Body of pancreas (tissue), 4 donors: ENCODE measurements around the gene ADAMTS17. TPM values are rescaled to one million over a fixed set of nuclear protein-coding genes. Genes with fewer than 3 reads are reported as not detected.

Source experiments
- ATAC-seq: fragments of 150-250 bp; one replicate; pipeline ENCODE4 v1.9.1; 2016
- DNase-seq, 4 donors: peaks; one replicate each; pipeline ENCODE4 v3.0.0-alpha.2; 2019
- H3K27ac ChIP-seq, 4 donors: fragments of 200-600 bp; sonication (generic); 1 replicate in 3 of 4; 2 replicates in 1 of 4; pipeline versions ENCODE4 v1.5.1 to v1.6.1; 2016 to 2019; ENCODE audit warnings: mild to moderate bottlenecking in 1 of 4, mixed read lengths in 1 of 4, moderate library complexity in 1 of 4
- H3K27me3 ChIP-seq, 2 donors: fragments of 200-600 bp; sonication (generic); one replicate each; pipeline ENCODE4 v1.6.0; 2016; ENCODE audit warnings: mild to moderate bottlenecking in 1 of 2
- H3K36me3 ChIP-seq, 2 donors: fragments of 200-600 bp; sonication (generic); replicated peaks in 1 of 2; 2 replicates each; pipeline ENCODE4 v1.5.1; 2016; ENCODE audit warnings: low read depth in 2 of 2; ENCODE audit not compliant: insufficient read depth in 1 of 2
- H3K4me1 ChIP-seq: fragments of 200-600 bp; sonication (generic); one replicate; pipeline ENCODE4 v1.6.0; 2016
- H3K4me3 ChIP-seq, 2 donors: fragments of 200-600 bp; sonication (generic); 1 replicate in 1 of 2; 2 replicates in 1 of 2; pipeline ENCODE4 v1.5.1; 2016 to 2019
- H3K9me3 ChIP-seq, 3 donors: fragments of 200-600 bp; sonication (generic); 1 replicate in 2 of 3; 2 replicates in 1 of 3; pipeline ENCODE4 v1.5.1; 2016
- POLR2A ChIP-seq, 3 donors: fragments of 450-650 bp; IDR thresholded peaks; one replicate each; pipeline ENCODE4 v1.6.1; 2016; ENCODE audit warnings: antibody characterized with exemption in 3 of 3, mild to moderate bottlenecking in 2 of 3
- WGBS, 2 donors: methylation state at CpG; one replicate each; pipeline ENCODE4 v1.1.5; 2017; 5-methylcytosine and 5-hydroxymethylcytosine counted together
- intact Hi-C: fragments of 100-400 bp; cut with DNase I; formaldehyde crosslinking; loops from one replicate; pipeline ENCODE4 v1.15.1; 2023
- total RNA-seq, 2 donors: library from RNA; depleted of rRNA; stranded (reverse); fragments of >200 nt; gene quantifications; one replicate each; pipeline ENCODE4 v1.1.0, GENCODE V29; 2016
- TF ChIP-seq, protein P1 (sequence below), 7 experiments: fragments of 450-650 bp in 4 of 7; fragments of 200-600 bp in 3 of 7; sonication (generic) in 3 of 7; IDR thresholded peaks; one replicate each; pipeline ENCODE4 v1.5.1; 2016 to 2019; ENCODE audit warnings: antibody characterized with exemption in 7 of 7

ADAMTS17 gene
- total RNA-seq, 2 donors from 2014 or later = 24.6 to 26.0 TPM

DNA sequence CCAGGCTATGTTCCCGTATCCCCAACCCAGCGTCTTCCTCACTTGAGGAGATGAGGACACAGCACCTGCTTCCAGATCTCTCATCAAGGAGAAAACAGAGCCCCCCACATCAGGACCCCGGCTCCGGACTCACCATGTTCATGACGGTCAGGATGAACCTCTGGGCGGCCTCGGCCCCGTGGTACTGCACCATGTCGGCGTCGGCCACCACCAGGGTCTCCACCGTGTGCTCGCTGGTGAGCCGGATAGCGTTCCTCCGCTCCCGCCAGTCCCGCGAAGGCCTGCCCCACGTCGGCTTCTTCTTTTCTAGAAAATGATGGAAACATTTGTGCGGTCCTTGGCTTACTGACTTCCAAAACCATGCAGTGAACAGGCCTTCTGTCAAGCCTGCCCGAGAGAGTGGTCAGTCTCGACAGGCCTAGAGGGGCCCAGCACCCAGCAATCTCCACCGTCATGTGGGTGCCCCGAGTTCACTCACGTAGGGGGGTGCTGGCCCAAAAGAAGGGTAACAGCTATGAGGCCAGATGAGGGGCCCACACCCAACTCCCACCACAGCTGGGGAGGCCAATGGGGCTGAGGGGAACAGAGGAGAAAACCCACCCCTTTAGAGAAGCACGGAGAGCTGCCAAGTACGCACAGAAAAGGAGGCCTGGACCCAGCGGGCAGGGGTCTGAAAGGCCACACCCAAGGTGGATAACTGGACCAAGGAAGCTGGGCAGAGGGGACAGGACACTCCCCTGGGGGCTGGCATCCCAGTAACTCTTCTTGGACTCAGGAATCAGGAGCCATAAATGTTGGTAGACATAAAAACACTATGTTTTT is 60.5 kb downstream of the ADAMTS17 start:
- no peak for ATAC-seq
- peaks cover 18% of the 10 kb centered on the region for H3K4me1 ChIP-seq
- H3K27me3 ChIP-seq = no peaks in the 10 kb centered on the region
- H3K36me3 ChIP-seq = no peaks in the 10 kb centered on the region
- H3K4me3 ChIP-seq = no peak overlapping the region
- H3K27ac ChIP-seq = no peak overlapping the region
- 93 to 99% methylated on average over 29 to 30 of the region's 30 CpGs for WGBS, 2 donors
- TF ChIP-seq, protein P1, sequence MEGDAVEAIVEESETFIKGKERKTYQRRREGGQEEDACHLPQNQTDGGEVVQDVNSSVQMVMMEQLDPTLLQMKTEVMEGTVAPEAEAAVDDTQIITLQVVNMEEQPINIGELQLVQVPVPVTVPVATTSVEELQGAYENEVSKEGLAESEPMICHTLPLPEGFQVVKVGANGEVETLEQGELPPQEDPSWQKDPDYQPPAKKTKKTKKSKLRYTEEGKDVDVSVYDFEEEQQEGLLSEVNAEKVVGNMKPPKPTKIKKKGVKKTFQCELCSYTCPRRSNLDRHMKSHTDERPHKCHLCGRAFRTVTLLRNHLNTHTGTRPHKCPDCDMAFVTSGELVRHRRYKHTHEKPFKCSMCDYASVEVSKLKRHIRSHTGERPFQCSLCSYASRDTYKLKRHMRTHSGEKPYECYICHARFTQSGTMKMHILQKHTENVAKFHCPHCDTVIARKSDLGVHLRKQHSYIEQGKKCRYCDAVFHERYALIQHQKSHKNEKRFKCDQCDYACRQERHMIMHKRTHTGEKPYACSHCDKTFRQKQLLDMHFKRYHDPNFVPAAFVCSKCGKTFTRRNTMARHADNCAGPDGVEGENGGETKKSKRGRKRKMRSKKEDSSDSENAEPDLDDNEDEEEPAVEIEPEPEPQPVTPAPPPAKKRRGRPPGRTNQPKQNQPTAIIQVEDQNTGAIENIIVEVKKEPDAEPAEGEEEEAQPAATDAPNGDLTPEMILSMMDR (IDR thresholded peaks at IDR 0.05) = no peak
- TF ChIP-seq POLR2A (IDR thresholded peaks at IDR 0.05) = no peak
- no peaks in the 10 kb centered on the region for H3K9me3 ChIP-seq
- DNase-seq = no peak
- intact Hi-C loops = no loop called here

- Histone ChIP-seq H3K36me3 (no peaks in the 10 kb centered on the region), H3K4me3 (no peak overlapping the region), H3K4me1 (peaks cover 14% of the 10 kb centered on the region), H3K27me3 (no peaks in the 10 kb centered on the region), H3K9me3 (no peaks in the 10 kb centered on the region), H3K27ac (no peak overlapping the region)
- no peak for TF ChIP-seq POLR2A (IDR thresholded peaks at IDR 0.05)
- TF ChIP-seq, protein P1 (IDR thresholded peaks at IDR 0.05) = no peak
- intact Hi-C loops = no loop called here
- no peak for ATAC-seq
- 23 to 86% methylated on average over 2 of the region's 2 CpGs for WGBS, 2 donors
- DNase-seq = no peak
These were observed 61.9 kb downstream of the ADAMTS17 start for GRCh38 chr15:100279849-100280248.

- no peak for ATAC-seq
These were observed 62.3 kb downstream of the ADAMTS17 start for GRCh38 chr15:100279446-100279845.

GRCh38 chr15:100278596-100279380 is 63.0 kb downstream of the ADAMTS17 start:
- DNase-seq (no peak), ATAC-seq (no peak)
- TF ChIP-seq, protein P1 (IDR thresholded peaks at IDR 0.05) = no peak
- no peak for TF ChIP-seq POLR2A (IDR thresholded peaks at IDR 0.05)
- intact Hi-C loops = no loop called here
- no peaks in the 10 kb centered on the region for H3K9me3 ChIP-seq
- no peaks in the 10 kb centered on the region for H3K36me3 ChIP-seq
- H3K4me3 ChIP-seq = no peak overlapping the region
- no peaks in the 10 kb centered on the region for H3K27me3 ChIP-seq
- no peak overlapping the region for H3K27ac ChIP-seq
- H3K4me1 ChIP-seq = peaks cover 3% of the 10 kb centered on the region
- 81 to 84% methylated on average over 13 to 14 of the region's 14 CpGs for WGBS, 2 donors

More at GRCh38 chr15:100279446-100279845, 62.3 kb downstream of the ADAMTS17 start:
- peaks cover 10% of the 10 kb centered on the region for H3K4me1 ChIP-seq
- no peaks in the 10 kb centered on the region for H3K36me3 ChIP-seq
- no peak for DNase-seq
- 91 to 94% methylated on average over 7 of the region's 7 CpGs for WGBS, 2 donors
- H3K9me3 ChIP-seq = no peaks in the 10 kb centered on the region
- H3K27ac ChIP-seq = no peak overlapping the region
- no peak overlapping the region for H3K4me3 ChIP-seq
- intact Hi-C loops = no loop called here
- no peaks in the 10 kb centered on the region for H3K27me3 ChIP-seq
- TF ChIP-seq, protein P1 (IDR thresholded peaks at IDR 0.05) = no peak
- no peak for TF ChIP-seq POLR2A (IDR thresholded peaks at IDR 0.05)
